Neural progenitor cell (in vitro differentiated cells): ENCODE results near the gene TENT5A. TPM values are rescaled to one million over a fixed set of nuclear protein-coding genes. Genes with fewer than 3 reads are reported as not detected.

Experiments used
- DNase-seq: peaks from one replicate; pipeline ENCODE4 v3.0.0-alpha.2; 2016; ENCODE audit warnings: low spot score
- H2AFZ ChIP-seq: fragments of 200-600 bp; sonication (generic); replicated peaks from 2 replicates; pipeline ENCODE4 v1.6.1; 2016; ENCODE audit warnings: antibody characterized with exemption
- H3F3A ChIP-seq: fragments of 200-600 bp; sonication (generic); 2 replicates; pipeline ENCODE4 v1.6.1; 2016; ENCODE audit warnings: antibody characterized with exemption, low read depth
- H3K27ac ChIP-seq: fragments of 200-600 bp; sonication (generic); 2 replicates; pipeline ENCODE4 v1.5.1; 2016; ENCODE audit warnings: mild to moderate bottlenecking
- H3K27me3 ChIP-seq: fragments of 200-600 bp; sonication (generic); 2 replicates; pipeline ENCODE4 v1.6.1; 2016; ENCODE audit warnings: mild to moderate bottlenecking, moderate library complexity
- H3K36me3 ChIP-seq: fragments of 200-600 bp; sonication (generic); 2 replicates; pipeline ENCODE4 v1.5.1; 2016
- H3K4me1 ChIP-seq: fragments of 200-600 bp; sonication (generic); 2 replicates; pipeline ENCODE4 v1.6.1; 2016; ENCODE audit warnings: mixed run types
- H3K4me2 ChIP-seq: fragments of 200-600 bp; sonication (generic); 2 replicates; pipeline ENCODE4 v1.6.1; 2016
- H3K4me3 ChIP-seq: fragments of 200-600 bp; sonication (generic); 2 replicates; pipeline ENCODE4 v1.5.1; 2016
- H3K79me2 ChIP-seq: fragments of 200-600 bp; sonication (generic); 2 replicates; pipeline ENCODE4 v1.6.1; 2016; ENCODE audit warnings: low read depth
- H3K9ac ChIP-seq: fragments of 200-600 bp; sonication (generic); 2 replicates; pipeline ENCODE4 v1.6.1; 2016
- H3K9me3 ChIP-seq: fragments of 200-600 bp; sonication (generic); 2 replicates; pipeline ENCODE4 v1.5.1; 2016; ENCODE audit warnings: low read depth
- H4K20me1 ChIP-seq: fragments of 200-600 bp; sonication (generic); 2 replicates; pipeline ENCODE4 v1.6.1; 2016; ENCODE audit warnings: low read depth
- H3K27ac Mint-ChIP-seq: 3 replicates; pipeline ENCODE4 v1.8.0; 2021; ENCODE audit warnings: mixed read lengths
- H3K27me3 Mint-ChIP-seq: 2 replicates; pipeline ENCODE4 v1.8.0; 2022; ENCODE audit warnings: low read depth, mild to moderate bottlenecking, inconsistent platforms, moderate library complexity, mixed read lengths; ENCODE audit not compliant: insufficient read depth
- H3K36me3 Mint-ChIP-seq: 3 replicates; pipeline ENCODE4 v1.8.0; 2021; ENCODE audit warnings: mixed read lengths
- H3K4me1 Mint-ChIP-seq: 3 replicates; pipeline ENCODE4 v1.8.0; 2021; ENCODE audit warnings: mixed read lengths
- H3K4me3 Mint-ChIP-seq: 3 replicates; pipeline ENCODE4 v1.8.0; 2021; ENCODE audit warnings: mild to moderate bottlenecking, moderate library complexity, mixed read lengths
- H3K9me3 Mint-ChIP-seq: 3 replicates; pipeline ENCODE4 v1.8.0; 2020; ENCODE audit warnings: mixed read lengths
- CTCF ChIP-seq: fragments of 200-600 bp; sonication (generic); IDR thresholded peaks from 2 replicates; pipeline ENCODE4 v1.5.1; 2017; ENCODE audit warnings: antibody characterized with exemption, mild to moderate bottlenecking
- EZH2 ChIP-seq: fragments of 200-600 bp; sonication (generic); IDR thresholded peaks from 2 replicates; pipeline ENCODE4 v1.6.1; 2017; ENCODE audit warnings: antibody characterized with exemption, mild to moderate bottlenecking, moderate library complexity
- EZH2phosphoT487 ChIP-seq: fragments of 200-600 bp; sonication (generic); IDR thresholded peaks from 2 replicates; pipeline ENCODE4 v1.6.1; 2017; ENCODE audit warnings: antibody characterized with exemption
- small RNA-seq: library from RNA; depleted of rRNA; stranded (forward); fragments of <200 nt; gene quantifications from one replicate; pipeline ENCODE3, GENCODE V24; 2015
- total RNA-seq: library from RNA; depleted of rRNA; stranded (reverse); fragments of >200 nt; gene quantifications from 2 replicates; pipeline ENCODE4 v1.2.3, GENCODE V29; 2015; ENCODE audit warnings: low replicate concordance

Gene TENT5A
- total RNA-seq, 1 donor from 2014 or later = 11.7 TPM

DNA sequence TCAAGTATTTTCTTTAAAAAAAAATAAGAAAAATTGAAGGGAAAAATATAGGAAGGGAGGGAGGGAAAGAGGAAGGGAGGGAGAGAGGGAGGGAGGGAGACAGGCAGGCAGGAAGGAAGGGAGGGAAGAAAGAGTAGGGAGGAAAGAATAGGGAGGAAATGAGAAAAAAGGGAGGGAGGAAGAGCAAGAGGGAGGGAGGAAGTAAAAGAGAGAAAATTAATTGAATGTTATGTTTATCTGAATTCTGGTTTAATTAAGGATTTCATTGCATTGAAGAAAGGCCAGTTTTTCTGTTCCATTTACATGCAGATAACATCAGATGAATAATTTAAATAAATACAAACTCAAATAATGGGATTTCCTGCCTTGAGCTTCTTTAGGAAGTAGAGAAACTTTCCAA, 47.8 kb downstream of the TENT5A start:
- no peak overlapping the region for H3K9ac ChIP-seq
- H3K4me2 ChIP-seq = no peak overlapping the region
- Mint-ChIP-seq H3K9me3 (peaks cover 2% of the 10 kb centered on the region), H3K36me3 (no peaks in the 10 kb centered on the region), H3K4me1 (peaks cover 8% of the 10 kb centered on the region), H3K27ac (no peak overlapping the region), H3K4me3 (no peak overlapping the region), H3K27me3 (no peaks in the 10 kb centered on the region)
- peaks cover 3% of the 10 kb centered on the region for H3K4me1 ChIP-seq
- H3K27me3 ChIP-seq = no peaks in the 10 kb centered on the region
- no peak for DNase-seq
- H3K79me2 ChIP-seq = no peaks in the 10 kb centered on the region
- no peaks in the 10 kb centered on the region for H3K36me3 ChIP-seq
- H3K9me3 ChIP-seq = no peaks in the 10 kb centered on the region
- no peak for TF ChIP-seq CTCF
- TF ChIP-seq EZH2phosphoT487 = no peak
- TF ChIP-seq EZH2 = no peak
- no peak overlapping the region for H3K4me3 ChIP-seq
- no peaks in the 10 kb centered on the region for H3F3A ChIP-seq
- no peak overlapping the region for H3K27ac ChIP-seq
- no peaks in the 10 kb centered on the region for H4K20me1 ChIP-seq
- H2AFZ ChIP-seq = no peak overlapping the region

DNA sequence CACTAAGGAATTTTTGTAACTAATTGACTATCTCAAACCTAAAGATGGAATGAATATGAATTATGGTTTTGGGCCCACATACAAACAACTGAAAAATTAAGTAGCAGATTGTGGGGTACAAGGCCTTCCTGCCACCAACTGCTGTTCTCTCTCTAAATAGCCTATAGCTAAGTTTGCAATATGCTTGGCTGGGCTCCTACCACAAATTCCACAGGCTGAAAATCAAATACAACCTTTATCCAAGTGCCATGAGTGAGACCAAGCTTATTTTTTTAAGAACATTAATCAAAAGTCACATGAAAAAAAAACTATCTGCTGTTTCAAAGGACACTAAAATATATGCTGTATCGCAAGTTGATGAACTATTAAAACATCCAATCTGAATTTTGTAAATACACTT, 52.1 kb downstream of the TENT5A start:
- H3K27ac Mint-ChIP-seq = no peak overlapping the region
- no peaks in the 10 kb centered on the region for H3K9me3 ChIP-seq
- no peak overlapping the region for H3K4me2 ChIP-seq
- H2AFZ ChIP-seq = no peak overlapping the region
- H3K27me3 Mint-ChIP-seq = no peaks in the 10 kb centered on the region
- no peak overlapping the region for H3K9ac ChIP-seq
- H3K36me3 ChIP-seq = no peaks in the 10 kb centered on the region
- H3F3A ChIP-seq = no peaks in the 10 kb centered on the region
- no peaks in the 10 kb centered on the region for H3K4me1 ChIP-seq
- H3K4me1 Mint-ChIP-seq = peaks cover 19% of the 10 kb centered on the region
- no peak overlapping the region for H3K4me3 Mint-ChIP-seq
- no peaks in the 10 kb centered on the region for H3K36me3 Mint-ChIP-seq
- H3K27ac ChIP-seq = no peak overlapping the region
- H3K79me2 ChIP-seq = no peaks in the 10 kb centered on the region
- DNase-seq = no peak
- H3K27me3 ChIP-seq = no peaks in the 10 kb centered on the region
- H3K9me3 Mint-ChIP-seq = peaks cover 2% of the 10 kb centered on the region
- no peak overlapping the region for H3K4me3 ChIP-seq
- TF ChIP-seq EZH2phosphoT487 (no peak), EZH2 (no peak), CTCF (no peak)
- H4K20me1 ChIP-seq = no peaks in the 10 kb centered on the region

DNA sequence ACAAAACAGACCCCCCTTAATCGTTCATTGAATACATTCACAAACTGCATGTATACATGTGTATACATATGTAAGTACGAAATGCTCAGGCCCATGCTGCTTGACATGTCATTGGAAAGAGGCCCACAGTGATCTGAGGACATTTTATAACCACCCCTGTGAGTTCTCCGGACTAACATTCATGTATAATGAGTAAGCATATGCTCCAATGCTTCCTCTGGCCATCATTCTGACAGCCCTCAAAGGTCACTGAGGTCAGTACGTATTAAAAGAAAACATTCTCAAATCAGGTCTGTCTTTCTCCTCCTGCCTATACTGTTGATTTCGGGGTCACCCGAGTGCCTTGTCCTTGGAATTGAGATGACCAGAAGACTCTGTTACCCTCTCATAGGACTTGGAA, 54.9 kb downstream of the TENT5A start:
- Mint-ChIP-seq H3K27me3 (no peaks in the 10 kb centered on the region), H3K4me1 (peaks cover 19% of the 10 kb centered on the region)
- no peak for DNase-seq

DNA sequence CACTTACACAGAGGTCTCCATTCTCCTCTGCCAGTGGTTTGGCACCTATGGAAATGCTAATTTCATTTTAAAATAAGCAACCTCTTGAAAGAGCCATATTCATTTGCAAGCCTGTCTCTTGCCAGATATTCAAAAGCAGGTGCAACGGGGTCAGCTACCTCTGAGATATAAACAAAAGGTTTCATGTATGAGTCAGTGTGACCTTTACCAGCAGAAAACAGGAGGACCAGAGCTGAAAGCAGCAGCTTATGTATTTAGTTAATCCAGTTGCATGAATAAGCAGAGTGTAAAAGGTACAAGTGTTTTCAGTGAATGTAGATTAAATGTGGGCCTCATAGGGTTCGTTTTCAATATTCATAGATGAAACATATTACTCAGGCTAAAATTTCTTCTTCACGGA, 56.0 kb downstream of the TENT5A start:
- Histone ChIP-seq H3K36me3 (no peaks in the 10 kb centered on the region), H4K20me1 (no peaks in the 10 kb centered on the region), H3K4me1 (no peaks in the 10 kb centered on the region), H3K4me2 (no peak overlapping the region), H3F3A (no peaks in the 10 kb centered on the region), H3K79me2 (no peaks in the 10 kb centered on the region), H3K27me3 (no peaks in the 10 kb centered on the region), H3K9me3 (no peaks in the 10 kb centered on the region), H3K27ac (no peak overlapping the region), H2AFZ (no peak overlapping the region), H3K9ac (no peak overlapping the region), H3K4me3 (no peak overlapping the region)
- DNase-seq = no peak
- no peak overlapping the region for H3K4me3 Mint-ChIP-seq
- no peak for TF ChIP-seq EZH2
- TF ChIP-seq EZH2phosphoT487 = no peak
- no peak for TF ChIP-seq CTCF
- no peaks in the 10 kb centered on the region for H3K9me3 Mint-ChIP-seq
- no peaks in the 10 kb centered on the region for H3K27me3 Mint-ChIP-seq
- no peak overlapping the region for H3K27ac Mint-ChIP-seq
- peaks cover 19% of the 10 kb centered on the region for H3K4me1 Mint-ChIP-seq
- H3K36me3 Mint-ChIP-seq = no peaks in the 10 kb centered on the region

More for the DNA sequence above, 54.9 kb downstream of the TENT5A start:
- Mint-ChIP-seq H3K4me3 (no peak overlapping the region), H3K27ac (no peak overlapping the region), H3K9me3 (no peaks in the 10 kb centered on the region), H3K36me3 (no peaks in the 10 kb centered on the region)
- Histone ChIP-seq H3K9ac (no peak overlapping the region), H3K79me2 (no peaks in the 10 kb centered on the region), H3K4me2 (no peak overlapping the region), H3K9me3 (no peaks in the 10 kb centered on the region), H3K4me1 (no peaks in the 10 kb centered on the region), H3F3A (no peaks in the 10 kb centered on the region), H4K20me1 (no peaks in the 10 kb centered on the region), H3K4me3 (no peak overlapping the region), H3K27me3 (no peaks in the 10 kb centered on the region), H3K36me3 (no peaks in the 10 kb centered on the region), H2AFZ (no peak overlapping the region), H3K27ac (no peak overlapping the region)
- TF ChIP-seq EZH2phosphoT487 = no peak
- TF ChIP-seq EZH2 = no peak

Small RNAs within 50 kb of the gene (small RNA-seq; reads per million reads assigned to genes)
- gene AL078599.1 = not detected
- gene RF00156 = not detected
